Dedifferentiated amniotic fluid mesenchymal stem cell (primary cell): ENCODE measurements around the gene MYBL2.

Experiments used
- DNase-seq: peaks from one replicate; pipeline ENCODE4 v3.0.0-alpha.2; 2016; ENCODE audit errors: extremely low spot score

The MYBL2 gene

GRCh38 chr20:43682446-43682845, 15.5 kb downstream of the MYBL2 start:
- DNase-seq, result no peak

GRCh38 chr20:43686820-43687219, 19.9 kb downstream of the MYBL2 start:
- no peak for DNase-seq

DNA sequence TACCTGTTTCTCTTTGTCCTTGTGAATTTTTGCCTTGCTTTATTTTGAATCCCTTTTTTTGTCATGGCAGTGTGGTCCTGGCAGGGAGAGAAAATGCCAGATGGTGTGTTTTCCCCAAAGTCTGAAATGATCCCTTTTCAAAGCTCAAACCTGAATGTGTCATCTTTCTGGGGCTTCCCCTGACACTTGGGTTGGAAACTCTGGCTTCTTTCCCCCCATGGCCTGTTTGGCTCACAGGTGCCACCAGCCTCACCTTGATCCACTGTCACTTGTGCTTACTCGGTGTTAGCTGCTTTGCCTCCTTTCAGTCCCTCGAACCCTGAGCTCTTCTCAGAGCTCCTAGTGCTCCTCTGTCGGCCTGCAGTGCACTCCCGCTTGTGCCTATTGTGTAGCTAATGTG, 22.3 kb downstream of the MYBL2 start:
- DNase-seq, result no peak

DNA sequence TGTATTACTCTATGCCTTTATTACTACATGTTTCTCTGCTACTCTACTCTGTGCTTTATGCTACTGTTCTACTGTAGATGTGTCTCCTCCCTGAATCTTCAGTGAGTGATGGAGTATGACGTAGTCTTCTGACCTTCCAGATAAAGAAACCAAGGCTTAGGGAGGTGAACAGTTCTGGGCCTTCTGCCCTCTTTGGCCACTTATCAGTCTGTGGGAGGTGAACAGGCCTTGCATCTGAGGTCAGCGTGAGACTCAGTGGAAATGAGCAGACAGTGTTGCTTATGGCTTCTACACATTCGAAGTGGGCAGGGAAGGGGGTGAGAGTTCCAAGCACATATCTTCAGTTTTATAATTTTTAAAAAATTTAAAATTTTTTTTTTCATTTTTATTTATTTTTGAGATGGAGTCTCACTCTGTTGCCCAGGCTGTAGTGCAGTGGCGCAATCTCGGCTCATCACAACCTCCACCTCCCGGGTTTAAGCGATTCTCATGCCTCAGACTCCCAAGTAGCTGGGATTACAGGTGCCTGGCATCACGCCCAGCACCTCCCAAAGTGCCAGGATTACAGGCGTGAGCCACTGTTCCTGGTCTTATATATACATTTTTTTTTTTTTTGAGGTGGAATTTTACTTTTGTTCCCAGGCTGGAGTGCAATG, 24.2 kb downstream of the MYBL2 start:
- no peak for DNase-seq

DNA sequence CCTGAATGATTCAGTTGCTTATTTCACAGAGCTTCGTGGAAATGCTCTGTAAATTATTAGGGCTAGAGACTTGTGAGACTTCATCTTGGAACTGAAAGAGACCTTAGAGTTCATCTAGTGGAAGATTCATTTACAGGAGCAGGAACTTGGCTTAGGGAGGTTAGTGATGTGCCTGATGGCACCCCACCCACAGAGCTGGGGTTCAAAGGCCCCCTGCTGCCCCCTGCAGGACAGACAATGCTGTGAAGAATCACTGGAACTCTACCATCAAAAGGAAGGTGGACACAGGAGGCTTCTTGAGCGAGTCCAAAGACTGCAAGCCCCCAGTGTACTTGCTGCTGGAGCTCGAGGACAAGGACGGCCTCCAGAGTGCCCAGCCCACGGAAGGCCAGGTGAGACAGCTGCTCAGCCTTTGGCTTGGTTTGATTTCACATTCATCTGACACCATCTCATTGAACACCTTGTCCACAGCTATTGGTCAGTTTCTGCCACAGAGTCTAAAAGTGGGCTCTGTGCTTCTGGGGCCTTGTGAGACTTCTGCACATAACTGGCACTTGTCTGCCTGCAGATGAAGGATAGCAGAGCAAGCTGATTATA, 25.1 kb downstream of the MYBL2 start:
- no peak for DNase-seq

GRCh38 chr20:43694763-43695162, 27.8 kb downstream of the MYBL2 start:
- DNase-seq, result no peak

DNA sequence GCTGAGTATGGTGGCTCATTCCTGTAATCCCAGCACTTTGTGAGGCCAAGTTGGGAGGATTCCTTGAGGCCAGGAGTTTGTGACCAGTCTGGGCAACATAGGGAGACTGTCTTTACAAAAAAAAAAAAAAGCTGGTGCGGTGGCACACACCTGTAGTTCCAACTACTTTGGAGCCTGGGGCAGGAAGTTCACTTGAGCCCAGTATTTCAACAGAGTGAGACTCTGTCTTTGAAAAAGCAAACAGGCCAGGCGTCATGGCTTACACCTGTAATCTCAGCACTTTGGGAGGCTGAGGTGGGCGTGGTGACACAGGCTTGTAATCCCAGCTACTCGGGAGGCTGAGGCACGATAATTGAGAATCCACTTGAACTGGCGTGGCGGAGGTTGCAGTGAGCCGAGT, 28.7 kb downstream of the MYBL2 start:
- no peak for DNase-seq

- no peak for DNase-seq
Observed at GRCh38 chr20:43699941-43700565, 33.1 kb downstream of the MYBL2 start.

DNA sequence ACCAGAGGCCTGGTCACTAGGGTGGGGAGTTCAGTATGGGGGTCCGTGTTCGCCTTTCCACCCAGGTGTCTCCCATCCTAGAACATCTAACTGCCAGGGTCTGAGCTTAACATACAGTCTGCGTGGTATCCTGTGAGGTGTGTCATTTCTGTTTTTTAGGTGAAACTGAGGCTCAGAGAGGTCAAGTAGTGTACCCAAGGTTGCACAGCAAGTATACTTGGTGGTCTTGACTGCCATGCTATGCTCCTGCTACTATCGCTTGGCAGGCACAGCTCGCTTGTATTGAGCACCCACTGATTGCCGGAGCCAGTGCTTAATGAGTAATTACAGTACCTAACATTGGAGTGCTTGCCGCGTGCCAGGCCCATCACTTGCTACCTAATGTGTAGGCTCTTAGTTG, 33.7 kb downstream of the MYBL2 start:
- DNase-seq, result no peak

GRCh38 chr20:43702502-43702901, 35.6 kb downstream of the MYBL2 start:
- DNase-seq, result no peak

DNA sequence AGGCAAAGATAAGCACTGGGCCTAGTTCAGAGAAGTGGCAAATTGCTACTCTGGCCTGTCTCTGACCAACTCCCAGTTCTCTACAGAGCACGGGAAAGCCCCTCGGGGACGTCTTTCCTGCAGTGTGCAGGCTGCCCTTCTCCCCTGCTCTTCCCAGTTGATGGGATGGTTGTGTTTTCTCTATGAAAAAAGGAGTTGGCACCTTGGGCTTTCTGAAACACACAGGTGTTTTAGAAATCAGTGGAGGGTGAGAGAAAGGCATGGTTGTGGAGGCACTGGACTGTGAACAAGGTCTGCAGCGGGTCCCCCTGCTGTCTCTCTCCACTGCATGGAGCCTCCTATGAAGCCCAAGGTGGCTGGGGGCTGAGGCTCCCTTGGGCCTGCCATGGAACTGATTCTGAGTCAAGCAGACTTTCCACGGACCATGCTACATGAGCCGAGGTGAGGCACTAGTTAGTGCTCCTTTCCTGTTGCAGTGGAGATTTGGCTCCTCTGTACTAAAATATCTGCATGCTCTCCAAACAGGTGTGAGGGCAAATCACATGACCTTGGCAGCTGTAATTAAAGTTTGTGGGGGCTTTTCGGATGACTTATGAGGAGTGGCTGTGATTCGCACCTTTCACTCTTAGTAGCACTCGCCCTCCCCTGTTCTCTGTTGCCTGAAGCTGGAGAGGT, 43.6 kb downstream of the MYBL2 start:
- no peak for DNase-seq

DNA sequence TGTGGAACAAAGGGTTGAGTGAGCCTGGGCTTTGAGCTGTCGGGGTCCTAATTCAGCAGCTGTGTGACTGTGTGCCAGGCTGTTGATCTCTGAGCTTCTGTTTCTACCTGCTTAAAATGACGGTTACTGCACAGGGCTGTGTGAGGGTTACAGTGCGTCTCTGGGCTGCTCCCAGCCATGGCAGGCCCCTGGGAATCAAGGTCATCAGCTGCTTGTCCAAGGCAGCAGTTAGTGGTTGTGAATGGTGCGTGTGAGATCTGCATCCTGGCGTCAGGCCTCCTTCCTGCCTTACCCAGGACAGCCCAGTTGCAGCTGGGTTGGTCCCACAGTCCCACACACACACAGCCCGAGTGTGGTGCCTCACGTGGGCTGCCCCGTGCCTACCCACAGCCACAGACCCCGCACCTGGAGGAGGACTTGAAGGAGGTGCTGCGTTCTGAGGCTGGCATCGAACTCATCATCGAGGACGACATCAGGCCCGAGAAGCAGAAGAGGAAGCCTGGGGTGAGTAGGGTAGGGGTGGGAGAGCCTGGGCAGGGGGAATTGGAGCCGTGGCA, 44.3 kb downstream of the MYBL2 start:
- no peak for DNase-seq

DNA sequence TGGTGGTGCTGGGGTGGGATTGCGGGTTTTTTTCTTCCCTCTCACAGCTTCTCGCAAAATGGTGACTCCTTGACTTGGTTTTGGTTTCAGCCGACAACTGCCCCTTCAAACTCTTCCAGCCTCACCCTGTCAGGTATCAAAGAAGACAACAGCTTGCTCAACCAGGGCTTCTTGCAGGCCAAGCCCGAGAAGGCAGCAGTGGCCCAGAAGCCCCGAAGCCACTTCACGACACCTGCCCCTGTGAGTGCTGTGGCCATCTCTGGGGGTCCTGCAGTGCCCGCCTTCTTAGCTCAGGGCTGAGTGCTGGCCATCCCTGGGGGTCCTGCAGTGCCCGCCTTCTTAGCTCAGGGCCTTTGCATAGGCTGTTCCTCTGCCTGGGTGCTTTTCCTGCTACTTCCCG, 48.1 kb downstream of the MYBL2 start:
- DNase-seq, result no peak

- no peak for DNase-seq
Observed at GRCh38 chr20:43715511-43715910, 48.6 kb downstream of the MYBL2 start.

GRCh38 chr20:43716123-43716522, 49.2 kb downstream of the MYBL2 start:
- no peak for DNase-seq

GRCh38 chr20:43716757-43717615, 50.1 kb downstream of the MYBL2 start:
- no peak for DNase-seq

GRCh38 chr20:43717616-43717995, 50.7 kb downstream of the MYBL2 start:
- DNase-seq, result no peak

- DNase-seq, result no peak
Observed at GRCh38 chr20:43720007-43720406, 53.1 kb downstream of the MYBL2 start.

DNA sequence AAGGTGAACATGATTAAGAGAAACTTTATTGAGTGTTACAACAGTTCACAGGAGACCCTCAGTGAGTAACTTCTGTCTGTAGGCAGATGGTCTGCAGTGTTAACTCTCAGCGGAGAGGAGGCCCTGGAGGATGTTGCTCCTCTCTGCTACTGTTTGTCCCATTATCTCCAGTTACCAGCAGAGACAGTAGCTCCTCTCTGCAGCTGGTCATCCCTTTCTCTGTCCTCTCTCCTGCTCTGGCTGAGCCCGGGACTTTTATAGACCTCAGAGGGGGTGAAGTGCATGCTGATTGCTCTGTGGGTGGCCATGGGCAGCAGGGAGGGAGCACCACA, 54.1 kb downstream of the MYBL2 start:
- DNase-seq, result no peak

- no peak for DNase-seq
Observed at GRCh38 chr20:43721429-43722152, 54.7 kb downstream of the MYBL2 start.

DNA sequence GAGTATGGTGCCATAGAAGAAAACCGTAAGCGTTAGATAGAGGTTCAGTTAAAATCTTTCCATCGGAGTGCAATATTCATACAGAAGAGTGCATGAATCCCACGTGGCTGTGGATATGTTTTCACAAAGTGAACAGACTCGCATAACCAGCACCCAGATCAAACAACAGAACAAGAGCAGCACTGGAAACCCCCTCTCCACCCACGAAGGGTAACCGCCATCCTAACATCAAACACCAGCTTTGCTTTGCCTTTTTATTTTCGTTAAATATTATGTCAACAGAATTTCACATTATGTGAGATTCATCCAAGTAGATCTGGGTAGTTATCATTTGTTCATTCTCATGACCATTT, 55.2 kb downstream of the MYBL2 start:
- no peak for DNase-seq
